ENCODE measurements around the gene C1orf74.
A peak's percentile ranks its signal among the peaks of the same experiment; 100 is the strongest.

C1orf74 gene

GRCh38 chr1:209784265-209785169, at the start of gene C1orf74:
C1orf74 (minus strand) TSS chr1:209784559; CDS start chr1:209783634, 925 bp downstream.
- peak; percentile 100 for DNase-seq

GRCh38 chr1:209831615-209832014, 47.3 kb upstream of the C1orf74 start:
- DNase-seq: no peak

GRCh38 chr1:209830722-209831121, 46.4 kb upstream of the C1orf74 start:
- DNase-seq: no peak

- DNase-seq: no peak
These were observed 45.4 kb upstream of the C1orf74 start for GRCh38 chr1:209829716-209830115.

GRCh38 chr1:209827384-209828262, 43.3 kb upstream of the C1orf74 start, which contains the start of gene UTP25:
UTP25 (plus strand) TSS chr1:209827972; CDS start chr1:209828064, 92 bp downstream.
- DNase-seq: peak; percentile 99

GRCh38 chr1:209825591-209826434, 41.5 kb upstream of the C1orf74 start:
- no peak for DNase-seq

GRCh38 chr1:209823143-209824041, 39.0 kb upstream of the C1orf74 start:
- DNase-seq: peak; percentile 75

GRCh38 chr1:209822706-209823105, 38.3 kb upstream of the C1orf74 start:
- no peak for DNase-seq

GRCh38 chr1:209820986-209821385, 36.6 kb upstream of the C1orf74 start:
- no peak for DNase-seq

GRCh38 chr1:209819058-209819457, 34.7 kb upstream of the C1orf74 start:
- DNase-seq: no peak

GRCh38 chr1:209817691-209818090, 33.3 kb upstream of the C1orf74 start:
- DNase-seq: no peak

GRCh38 chr1:209816923-209817322, 32.6 kb upstream of the C1orf74 start:
- DNase-seq: no peak

- DNase-seq: no peak
These were observed 31.6 kb upstream of the C1orf74 start for GRCh38 chr1:209815931-209816341.

GRCh38 chr1:209815490-209815889, 31.1 kb upstream of the C1orf74 start:
- no peak for DNase-seq

- DNase-seq: no peak
These were observed 29.5 kb upstream of the C1orf74 start for GRCh38 chr1:209813902-209814301.

- DNase-seq: no peak
These were observed 26.4 kb upstream of the C1orf74 start for GRCh38 chr1:209810783-209811182.

GRCh38 chr1:209809611-209810010, 25.3 kb upstream of the C1orf74 start:
- no peak for DNase-seq

GRCh38 chr1:209808059-209808581, 23.8 kb upstream of the C1orf74 start:
- DNase-seq: peak; percentile 18

GRCh38 chr1:209807509-209807908, 23.1 kb upstream of the C1orf74 start:
- no peak for DNase-seq

GRCh38 chr1:209805875-209806760, 21.8 kb upstream of the C1orf74 start, which contains the start of gene IRF6:
IRF6 (minus strand) TSS chr1:209806142; CDS start chr1:209801413, 4,729 bp downstream.
- DNase-seq: no peak
